NCI-H345 (cell line): ENCODE results near the gene LHX8.

Experiments used
- DNase-seq: peaks from one replicate; lab custom pipeline; 2025; lab: John Stamatoyannopoulos, UW

The LHX8 gene

DNA sequence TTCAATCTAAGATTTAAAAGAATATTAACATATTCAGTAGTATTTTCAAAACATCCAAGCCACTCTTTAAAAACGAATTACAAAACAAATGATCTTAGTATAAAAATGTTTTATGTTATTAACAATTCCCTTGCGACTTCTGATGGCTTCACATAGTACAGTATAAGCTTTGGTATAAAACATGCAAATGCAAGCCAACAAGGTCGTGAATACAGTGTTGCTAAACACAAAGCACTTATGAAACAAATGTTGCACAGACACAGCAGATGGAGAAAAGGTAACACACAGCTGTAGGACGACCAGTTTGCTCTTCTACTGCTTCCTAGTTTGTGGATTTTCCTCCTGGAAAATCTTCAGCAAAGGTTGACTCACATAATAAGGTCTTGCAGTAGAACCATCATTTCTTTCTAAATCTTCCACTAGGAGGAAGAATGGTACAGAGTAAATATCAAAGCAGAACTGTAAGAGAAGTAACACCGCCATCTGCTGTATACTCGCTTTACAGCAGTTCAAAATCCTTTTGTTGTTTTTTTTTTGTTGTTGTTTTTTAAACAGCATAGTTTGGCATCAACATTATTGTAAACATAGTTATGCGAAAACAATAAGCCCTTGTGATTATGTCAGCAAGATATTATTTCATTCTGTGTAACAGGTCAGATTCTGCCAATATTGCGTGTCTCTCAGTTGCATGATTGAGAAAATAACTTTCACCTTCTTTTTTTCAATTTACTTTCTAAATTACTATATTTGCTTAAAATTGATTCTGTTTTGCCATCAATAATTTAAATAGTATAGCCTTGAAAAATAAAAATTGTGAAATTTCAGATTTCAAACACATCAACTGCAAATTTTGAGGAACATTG, 69.5 kb downstream of the LHX8 start:
- DNase-seq = peak; percentile 45

DNA sequence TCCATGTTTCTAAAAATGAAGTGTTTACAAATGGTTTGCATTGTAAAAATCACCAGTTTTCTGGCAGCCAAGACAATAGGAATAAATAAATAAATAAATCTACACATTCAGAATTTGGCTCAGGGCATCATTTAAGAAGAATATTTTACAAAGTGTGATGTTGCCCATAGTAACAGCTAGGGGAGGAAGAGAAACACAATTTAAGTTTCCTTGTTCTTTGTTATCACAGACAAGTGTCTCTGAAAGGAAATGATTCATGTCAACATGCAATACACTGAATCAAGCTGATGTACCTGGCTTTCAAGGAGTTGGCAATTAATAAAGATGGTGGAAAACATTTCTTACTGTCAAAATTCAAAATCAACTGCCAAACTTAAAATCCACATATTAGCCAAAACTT, 74.7 kb downstream of the LHX8 start:
- DNase-seq = no peak
